Smooth muscle cell of the brain vasculature (primary cell): ENCODE measurements around the gene PTDSS2.
"Not testable (repeated sequence)": the region's sequence is repeated elsewhere in the genome, so short reads cannot be mapped to it uniquely, and the experiment has no call there.

Experiments used
- DNase-seq: peaks from one replicate; pipeline ENCODE4 v3.0.0-alpha.2; 2012; ENCODE audit warnings: low read depth, low spot score

PTDSS2 gene

GRCh38 chr11:431921-432320 lies 18.2 kb upstream of the PTDSS2 start:
- DNase-seq: no peak

- no peak for DNase-seq
Observed at GRCh38 chr11:432501-433100, 17.5 kb upstream of the PTDSS2 start.

DNA sequence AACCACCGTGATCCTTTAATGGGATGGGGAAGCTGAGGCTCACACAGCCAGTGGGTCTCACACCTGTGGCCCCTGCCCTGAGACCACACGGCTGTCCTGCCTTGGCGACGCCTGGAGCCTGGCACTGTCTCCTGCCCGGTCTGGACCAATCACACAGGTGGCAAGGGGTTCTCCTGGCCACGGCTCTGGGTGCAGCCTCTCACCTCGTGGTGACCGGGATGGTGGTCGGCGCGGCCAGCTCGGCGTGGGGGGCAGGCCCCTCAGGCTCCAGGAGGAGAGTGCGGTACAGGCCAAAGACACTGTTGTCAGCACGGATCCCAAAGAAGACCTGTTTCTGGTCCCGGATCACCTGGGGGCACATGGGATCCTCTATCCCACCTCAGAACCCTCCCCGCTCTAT lies 17.0 kb upstream of the PTDSS2 start:
- DNase-seq: no peak

DNA sequence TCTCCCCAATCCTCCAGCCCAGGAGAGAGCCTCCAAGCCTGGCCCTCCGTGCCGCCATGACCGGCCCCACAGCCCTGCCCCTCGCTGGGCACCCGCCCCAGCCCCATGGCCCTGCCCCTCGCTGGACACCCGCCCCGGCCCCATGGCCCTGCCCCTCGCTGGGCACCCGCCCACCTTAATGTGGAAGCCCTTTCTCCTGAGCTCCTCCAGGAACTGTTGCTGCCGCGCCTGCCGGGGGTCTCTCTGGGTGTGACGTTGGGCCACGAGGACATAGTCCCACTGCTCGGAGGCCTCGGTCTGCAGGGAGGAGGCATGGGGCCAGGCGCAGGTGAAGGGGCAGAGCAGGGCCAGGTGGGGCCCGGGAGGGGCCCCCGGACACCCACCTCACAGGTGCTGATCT lies 16.4 kb upstream of the PTDSS2 start:
- no peak for DNase-seq

- no peak for DNase-seq
Observed at GRCh38 chr11:434496-434895, 15.6 kb upstream of the PTDSS2 start.

DNA sequence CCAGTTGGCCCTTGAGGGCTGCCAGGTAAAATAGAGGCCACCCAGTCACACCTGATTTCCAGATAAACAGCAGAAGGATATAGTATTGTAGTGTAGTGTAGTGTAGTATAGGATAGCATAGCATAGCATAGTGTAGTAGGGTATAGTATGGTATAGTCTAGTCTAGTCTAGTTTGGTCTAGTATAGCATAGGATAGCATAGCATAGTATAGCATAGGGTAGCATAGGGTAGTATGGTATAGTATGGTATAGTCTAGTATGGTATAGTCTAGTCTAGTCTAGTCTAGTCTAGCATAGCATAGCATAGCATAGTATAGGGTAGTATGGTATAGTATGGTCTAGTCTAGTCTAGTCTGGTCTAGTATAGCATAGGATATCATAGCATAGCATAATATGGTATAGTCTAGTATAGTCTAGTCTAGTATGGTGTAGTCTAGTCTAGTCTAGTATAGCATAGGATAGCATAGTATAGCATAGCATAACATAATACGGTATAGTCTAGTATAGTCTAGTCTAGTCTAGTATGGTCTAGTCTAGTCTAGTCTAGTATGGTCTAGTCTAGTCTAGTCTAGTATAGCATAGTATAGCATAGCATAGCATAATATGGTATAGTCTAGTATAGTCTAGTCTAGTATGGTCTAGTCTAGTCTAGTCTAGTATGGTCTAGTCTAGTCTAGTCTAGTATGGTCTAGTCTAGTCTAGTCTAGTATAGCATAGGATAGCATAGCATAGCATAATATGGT lies 14.9 kb upstream of the PTDSS2 start:
- DNase-seq: not testable (repeated sequence)

DNA sequence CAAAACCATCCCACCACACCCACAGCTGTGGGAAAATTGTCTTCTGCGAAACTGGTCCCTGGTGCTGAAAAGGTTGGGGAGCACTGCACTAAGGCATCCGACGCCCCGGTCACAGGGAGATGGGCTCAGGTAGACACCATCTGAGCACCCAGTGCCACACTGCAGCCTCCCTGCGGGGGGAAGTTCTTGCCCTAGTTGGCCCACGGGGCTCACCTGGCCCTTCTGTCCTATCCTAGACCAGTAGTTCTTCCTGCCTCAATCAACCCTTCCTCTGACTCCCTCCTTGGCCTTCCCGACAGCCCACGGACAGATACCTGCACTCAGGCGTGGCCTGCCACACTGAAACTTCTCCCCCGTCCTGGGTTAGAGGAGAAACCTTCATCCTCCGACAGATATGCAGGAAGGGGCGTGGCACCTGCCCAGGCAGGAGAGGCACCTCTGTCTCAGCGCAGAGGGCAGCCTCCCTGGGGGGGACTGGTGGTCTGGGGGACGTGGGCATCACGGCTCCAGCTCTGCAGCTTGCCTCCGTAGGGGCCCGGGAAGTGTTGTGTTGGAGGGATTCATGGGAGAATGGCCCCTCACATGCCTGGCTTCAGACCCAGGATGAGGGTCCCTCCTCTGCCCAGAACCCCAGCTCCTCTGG lies 12.7 kb upstream of the PTDSS2 start:
- DNase-seq: no peak

- no peak for DNase-seq
Observed at GRCh38 chr11:438101-438844, 11.8 kb upstream of the PTDSS2 start.

DNA sequence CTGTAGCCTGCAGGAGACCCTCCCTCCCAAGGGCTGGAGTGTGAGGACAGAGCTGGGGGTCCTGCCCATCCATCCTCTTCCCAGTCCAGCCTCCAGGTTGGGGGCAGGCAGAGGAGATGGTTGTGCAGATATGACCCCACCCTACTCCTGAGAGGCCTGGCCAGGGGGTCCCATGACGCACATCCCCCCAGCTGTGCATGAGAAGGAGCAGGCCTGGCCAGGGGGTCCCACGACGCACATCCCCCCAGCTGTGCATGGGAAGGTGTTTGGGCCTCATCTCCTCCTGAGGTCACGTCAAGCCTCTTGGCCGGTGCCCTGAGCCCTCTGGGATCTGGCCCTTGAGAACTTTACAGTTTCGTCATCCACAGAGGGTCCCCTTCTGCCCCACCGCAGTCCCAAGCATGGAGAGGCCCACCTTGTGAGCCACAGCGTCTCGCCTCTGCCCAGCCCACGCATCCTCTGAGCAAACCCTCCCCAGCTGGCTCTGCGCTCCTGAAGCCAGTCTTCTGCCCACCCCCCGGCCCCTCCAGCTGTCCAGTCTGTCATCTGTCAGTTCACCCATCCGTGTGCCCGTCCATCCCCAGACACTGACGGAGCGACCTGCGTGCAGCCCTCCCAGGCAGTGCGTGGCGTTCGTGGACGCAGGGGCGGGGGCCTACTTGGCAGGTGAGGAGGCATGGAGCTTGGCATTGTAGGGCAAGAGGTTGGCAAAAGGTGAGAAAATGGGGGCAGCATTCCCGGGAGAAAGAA lies 10.6 kb upstream of the PTDSS2 start:
- DNase-seq: no peak

DNA sequence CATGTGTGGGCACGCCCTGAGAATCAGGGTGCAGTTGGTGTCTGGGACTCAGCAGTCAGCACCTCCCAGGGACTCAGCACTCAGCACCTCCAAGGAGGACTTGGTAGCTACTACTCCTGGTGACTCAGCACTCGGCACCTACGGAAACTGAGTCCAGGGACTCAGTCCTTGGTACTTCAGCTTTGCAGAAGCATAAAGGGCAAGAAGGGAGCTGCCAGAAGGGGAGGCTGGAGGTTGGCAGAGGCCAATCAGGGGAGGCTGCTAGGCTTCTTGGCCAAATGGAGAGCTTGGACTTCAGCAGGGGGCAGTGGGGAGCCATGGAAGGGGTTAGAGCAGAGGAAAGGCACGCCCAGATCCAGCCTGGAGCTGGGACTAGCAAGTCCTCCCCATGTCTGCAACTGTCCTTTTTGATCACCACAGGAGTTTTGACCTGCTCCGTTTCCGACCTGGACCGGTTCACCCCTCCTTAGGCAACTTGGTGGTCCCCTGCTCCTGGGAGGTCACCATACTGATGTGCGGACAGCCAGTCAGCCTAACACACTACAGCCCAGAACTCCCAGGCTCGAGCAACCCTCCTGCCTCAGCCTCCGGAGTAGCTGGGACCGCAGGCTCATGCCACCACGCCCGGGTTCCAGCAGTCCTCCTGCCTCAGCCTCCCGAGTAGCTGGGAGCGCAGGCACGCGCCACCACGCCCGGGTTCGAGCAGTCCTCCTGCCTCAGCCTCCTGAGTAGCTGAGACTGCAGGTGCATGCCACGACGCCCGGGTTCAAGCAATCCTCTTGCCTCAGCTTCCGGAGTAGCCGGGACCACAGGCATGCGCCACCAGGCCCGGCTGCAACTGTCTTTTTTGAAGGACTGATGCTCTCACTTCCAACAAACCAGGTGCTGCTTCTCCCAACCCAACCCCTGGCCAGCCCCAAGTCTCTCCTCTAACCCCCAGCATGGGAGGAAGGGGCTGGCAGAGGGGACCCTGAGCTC lies 9.7 kb upstream of the PTDSS2 start:
- DNase-seq: no peak

GRCh38 chr11:441043-441417 lies 9.0 kb upstream of the PTDSS2 start:
- no peak for DNase-seq

DNA sequence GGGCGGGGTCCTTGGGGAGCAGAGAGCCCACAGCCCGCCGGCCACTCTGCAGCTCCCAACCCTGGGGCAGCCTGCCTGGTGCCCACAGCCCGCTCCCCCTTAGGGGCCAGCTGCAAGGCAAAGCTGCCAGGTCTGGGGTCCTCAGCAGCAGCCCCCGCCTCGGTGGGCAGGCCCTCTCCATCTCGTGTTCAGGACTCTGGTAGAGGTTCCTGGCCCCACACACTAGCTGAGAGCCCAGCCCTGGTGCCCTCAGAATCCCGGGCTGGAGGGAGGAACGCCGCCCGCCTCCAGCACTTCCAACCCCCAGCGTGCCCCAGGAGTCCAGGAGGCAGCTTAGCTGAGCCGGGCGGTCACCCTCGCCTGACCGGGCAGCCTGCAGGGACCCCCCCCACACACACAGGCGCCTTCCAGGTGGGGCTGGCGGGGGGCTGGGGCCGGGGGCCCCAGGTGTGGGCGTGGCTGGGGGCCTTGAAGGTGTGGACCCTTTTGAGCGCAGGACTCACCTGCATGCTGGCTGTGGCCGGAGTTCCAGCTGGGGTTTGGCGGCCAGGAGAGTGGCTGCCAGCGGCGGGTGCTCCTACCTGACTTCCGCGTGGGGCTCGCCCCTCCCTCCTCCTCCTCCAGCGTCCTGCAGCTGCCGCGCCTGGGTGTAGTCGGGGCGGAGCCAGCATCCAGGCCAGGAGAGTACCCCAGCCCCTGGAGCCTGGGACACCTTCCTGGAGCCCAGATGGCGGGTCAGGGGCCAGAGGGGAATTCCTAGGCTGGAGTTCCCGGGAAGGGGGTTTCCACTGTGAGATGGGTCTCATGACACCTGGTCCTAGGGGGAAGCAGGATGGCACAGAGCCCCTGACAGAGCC lies 8.4 kb upstream of the PTDSS2 start, which contains the start of gene ANO9:
Gene ANO9 (minus strand): TSS at position 594 of the 857 bp plus-strand sequence. CDS start 85 bp downstream, at position 509.
- no peak for DNase-seq

DNA sequence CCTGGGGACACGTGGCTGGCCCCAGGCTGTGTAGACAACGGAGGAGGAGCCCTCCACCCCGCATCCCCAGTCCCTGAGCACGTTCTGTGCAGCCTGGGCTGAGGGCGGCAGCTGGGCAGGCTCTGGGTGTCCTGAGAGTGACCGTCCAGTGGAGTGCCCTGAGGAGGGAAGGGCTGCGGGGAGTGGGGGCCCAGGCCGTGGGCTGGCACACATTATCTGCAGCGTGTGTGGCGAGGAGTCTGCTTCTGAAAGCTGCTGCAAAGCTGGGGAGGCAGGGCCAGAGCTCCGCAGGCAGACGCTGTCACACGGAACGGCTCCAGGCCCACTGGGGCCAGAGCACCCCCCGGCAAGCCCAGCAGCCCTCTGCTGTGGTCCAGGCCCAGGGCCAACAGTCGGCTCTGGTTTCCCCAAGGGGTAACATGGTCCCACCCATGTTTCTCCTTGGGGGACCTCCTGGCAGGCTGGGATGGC lies 7.4 kb upstream of the PTDSS2 start:
- DNase-seq: no peak

DNA sequence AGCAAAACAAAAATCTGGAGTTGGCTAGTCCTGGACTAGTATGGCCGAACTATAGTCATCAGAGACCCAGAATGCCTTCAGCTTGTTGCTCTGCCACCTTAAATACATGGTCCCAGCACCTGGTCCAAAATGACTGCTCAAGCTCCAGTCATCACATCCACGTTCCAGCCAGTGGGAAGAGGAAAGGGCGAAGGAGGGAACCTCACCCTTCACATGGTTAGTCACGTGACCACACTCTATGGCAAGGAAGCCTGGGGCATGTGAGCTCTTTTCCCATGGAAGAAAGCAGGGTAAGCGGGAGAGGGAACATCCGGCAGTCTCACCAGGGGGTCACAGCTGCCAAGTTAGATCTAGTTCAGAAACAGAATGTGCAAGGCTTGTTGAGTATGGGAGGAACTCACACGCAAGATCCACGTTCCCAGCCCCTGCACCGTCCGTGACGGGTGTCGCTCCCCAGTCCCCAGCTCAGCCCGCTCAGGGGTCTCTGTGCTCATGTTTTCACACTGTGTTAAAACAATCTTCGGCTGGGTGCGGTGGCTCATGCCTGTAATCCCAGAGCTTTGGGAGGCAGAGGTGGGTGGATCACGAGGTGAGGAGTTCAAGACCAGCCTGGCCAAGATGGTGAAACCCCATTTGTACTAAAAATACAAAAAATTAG lies 6.4 kb upstream of the PTDSS2 start:
- DNase-seq: peak; percentile 63

DNA sequence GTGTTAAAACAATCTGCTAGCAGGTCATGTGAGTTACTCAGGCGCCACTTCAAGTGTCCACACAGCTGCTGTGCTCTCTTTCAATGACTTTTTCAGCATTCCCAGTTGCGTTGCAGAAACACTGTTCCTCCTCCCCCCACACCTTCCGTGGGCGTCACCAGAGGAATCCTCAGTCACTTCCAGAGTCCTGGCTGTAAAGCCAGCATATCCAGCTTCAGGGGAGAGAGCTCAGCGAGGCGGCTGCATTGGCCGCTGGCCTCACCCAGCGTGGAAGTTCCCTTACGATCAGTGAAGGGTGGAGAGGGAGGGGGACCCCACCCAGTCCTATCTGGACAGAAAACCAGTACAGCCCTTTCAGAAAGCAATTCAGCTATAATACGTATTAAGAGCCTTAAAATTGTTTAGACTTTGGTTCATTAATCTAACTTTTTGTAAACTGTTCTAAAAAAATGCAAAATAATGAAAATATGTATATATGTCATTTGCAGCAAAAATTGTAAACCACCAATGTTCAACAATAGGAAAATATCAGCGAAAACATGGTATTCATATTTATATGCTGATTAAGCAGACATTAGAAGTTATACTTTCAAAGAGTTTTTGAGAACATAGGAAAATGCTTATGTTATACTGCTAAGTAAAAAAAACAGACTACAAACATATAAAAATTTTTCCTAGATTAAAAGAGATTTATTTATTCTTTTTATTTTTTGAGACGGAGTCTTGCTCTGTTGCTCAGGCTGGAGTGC lies 5.5 kb upstream of the PTDSS2 start:
- no peak for DNase-seq

DNA sequence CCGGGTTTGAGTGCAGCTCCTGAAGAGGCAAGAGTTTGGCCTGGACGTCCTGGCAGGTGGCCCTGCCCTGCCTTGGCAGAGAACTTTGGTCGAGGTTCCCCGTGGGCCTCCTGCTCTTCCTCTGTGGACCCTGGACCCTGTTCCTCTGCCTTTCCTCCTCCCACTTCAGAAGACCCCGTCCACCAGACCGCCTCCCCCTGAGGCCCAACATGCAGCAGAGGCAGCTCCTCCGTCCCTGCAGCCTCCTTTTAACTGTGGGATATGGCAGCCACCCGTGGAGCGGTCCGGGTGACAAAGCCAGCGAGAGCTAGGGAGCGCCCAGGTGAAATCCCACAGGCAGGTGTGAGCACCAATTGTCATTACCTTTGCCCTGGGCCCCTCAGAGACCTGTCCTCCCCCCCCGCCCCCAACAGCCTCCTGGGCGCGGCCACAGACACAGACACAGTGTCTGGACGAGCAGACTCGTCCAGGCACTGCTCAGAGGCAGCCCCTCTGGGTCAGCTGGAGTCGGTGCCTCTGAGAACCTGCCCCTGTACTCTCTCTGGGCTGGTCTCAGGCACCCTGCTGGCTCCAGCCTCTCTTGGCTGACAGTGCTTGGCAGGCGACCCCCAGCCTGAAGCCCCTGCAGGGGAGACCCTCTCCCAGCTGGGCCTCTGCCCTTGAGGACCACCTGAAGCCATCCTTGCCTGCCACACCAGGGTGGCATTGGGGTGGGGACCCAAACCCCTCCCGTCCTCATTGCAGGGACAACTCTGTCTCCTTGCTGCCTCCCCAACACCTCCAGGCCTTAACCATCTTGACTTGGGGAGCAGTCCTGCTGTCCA lies 4.1 kb upstream of the PTDSS2 start:
- no peak for DNase-seq

DNA sequence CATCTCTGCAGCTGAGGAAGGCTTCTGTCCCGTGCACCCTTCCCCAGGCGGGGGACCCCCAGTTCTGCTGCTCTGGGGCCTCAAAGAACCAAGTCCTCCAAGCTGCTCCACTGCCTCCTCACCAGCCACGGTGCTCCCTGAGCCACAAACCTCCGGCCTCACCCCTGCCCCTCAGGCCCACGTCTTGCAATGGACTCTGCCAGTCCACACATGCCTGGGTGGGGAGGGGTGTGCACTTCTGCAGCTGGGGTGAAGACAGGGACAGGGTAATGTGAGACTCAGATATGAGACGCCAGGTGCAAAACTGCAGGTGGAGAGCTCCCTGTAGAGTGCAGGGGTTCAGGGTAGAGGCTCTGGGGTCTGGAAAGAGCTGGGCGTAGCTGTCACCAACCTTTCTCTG lies 3.2 kb upstream of the PTDSS2 start:
- DNase-seq: no peak
